ENCODE measurements around the gene ZNF792.
"Not testable (repeated sequence)": the region's sequence is repeated elsewhere in the genome, so short reads cannot be mapped to it uniquely, and the experiment has no call there.

The ZNF792 gene

DNA sequence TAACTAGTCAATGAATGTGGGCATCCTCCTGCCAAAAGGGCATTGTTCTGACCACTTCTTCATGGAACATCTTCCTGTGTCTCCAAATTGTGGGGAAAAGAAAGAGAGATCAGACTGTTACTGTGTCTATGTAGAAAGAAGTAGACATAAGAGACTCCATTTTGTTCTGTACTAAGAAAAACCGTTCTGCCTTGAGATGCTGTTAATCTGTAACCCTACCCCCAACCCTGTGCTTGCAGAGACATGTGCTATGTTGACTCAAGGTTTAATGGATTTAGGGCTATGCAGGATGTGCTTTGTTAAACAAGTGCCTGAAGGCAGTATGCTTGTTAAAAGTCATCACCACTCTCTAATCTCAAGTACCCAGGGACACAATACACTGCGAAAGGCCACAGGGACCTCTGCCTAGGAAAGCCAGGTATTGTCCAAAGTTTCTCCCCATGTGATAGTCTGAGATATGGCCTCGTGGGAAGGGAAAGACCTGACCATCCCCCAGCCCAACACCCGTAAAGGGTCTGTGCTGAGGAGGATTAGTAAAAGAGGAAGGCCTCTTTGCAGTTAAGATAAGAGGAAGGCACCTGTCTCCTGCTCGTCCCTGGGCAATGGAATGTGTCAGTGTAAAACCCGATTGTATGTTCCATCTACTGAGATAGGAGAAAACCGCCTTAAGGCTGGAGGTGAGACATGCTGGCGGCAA lies 43.8 kb downstream of the ZNF792 start:
- not testable (repeated sequence) for DNase-seq

DNA sequence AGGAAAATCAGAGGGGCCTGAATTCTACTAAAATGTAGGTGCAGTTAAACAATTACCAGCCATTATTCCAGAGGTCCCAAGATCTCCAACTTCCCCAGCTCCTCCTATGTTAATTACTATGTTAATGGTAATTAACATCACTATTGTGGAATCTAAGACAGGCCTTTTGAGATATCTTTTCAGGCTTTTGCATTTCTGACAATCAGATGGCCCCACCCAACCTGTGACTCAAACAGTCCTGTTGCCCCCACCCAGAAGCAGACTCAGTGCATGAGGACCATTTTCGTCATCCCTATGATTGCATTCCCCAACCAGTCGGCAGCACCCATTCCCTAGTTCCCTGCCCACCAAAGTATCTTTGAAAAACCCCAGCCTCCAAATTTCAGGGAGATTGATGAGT lies 45.8 kb downstream of the ZNF792 start:
- no peak for DNase-seq

DNA sequence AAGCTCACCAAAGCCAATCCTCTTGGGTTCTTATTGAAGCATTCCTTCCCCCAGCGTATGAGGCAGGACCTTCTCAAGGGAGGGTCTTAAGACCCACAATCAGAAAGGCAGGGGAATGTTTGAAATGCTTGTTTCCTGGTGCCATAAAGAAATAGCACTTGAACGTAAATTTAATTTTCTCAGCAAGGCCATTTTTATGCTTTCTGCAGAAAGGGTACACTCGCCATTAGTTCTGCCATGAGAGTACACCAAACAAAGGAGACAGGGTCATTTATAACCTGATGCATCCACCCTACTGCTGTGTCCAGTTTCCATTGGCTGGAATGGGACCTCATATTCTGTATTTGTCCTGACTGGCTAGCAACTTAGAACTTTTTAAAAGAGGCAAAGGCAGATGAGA lies 46.9 kb downstream of the ZNF792 start:
- DNase-seq: not testable (repeated sequence)

DNA sequence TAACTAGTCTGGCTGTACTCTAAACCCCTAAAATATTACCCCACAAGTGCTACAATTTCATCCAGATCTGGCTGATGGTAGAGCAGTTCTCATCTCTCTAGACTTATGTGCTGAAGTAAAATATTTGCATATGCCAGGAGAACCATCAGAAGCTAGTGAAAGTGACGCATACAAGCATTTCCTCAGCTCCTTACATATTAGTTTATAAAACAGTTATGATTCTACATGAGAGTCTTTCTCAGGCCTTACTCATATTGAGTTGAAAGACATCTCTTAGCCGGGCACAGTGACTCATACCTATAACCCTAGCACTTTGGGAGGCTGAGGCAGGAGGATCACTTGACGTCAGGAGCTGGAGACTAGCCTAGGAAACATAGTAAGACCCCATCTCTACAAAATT lies 53.3 kb downstream of the ZNF792 start:
- DNase-seq: no peak
